Peyer's patch (tissue), 4 donors: ENCODE data around the gene MCRIP2.

Experiments
- CTCF ChIP-seq, 6 experiments: fragments of 450-650 bp in 4 of 6; fragments of 200-600 bp in 2 of 6; sonication (generic) in 1 of 6; IDR thresholded peaks; one replicate each; pipeline ENCODE4 v1.5.1; 2017 to 2019; ENCODE audit warnings: antibody characterized with exemption in 6 of 6, mild to moderate bottlenecking in 3 of 6, moderate library complexity in 1 of 6
- POLR2A ChIP-seq, 2 donors: fragments of 450-650 bp; IDR thresholded peaks; one replicate each; pipeline ENCODE4 v1.5.1; 2017; ENCODE audit warnings: antibody characterized with exemption in 2 of 2, mild to moderate bottlenecking in 2 of 2, moderate library complexity in 2 of 2

DNA sequence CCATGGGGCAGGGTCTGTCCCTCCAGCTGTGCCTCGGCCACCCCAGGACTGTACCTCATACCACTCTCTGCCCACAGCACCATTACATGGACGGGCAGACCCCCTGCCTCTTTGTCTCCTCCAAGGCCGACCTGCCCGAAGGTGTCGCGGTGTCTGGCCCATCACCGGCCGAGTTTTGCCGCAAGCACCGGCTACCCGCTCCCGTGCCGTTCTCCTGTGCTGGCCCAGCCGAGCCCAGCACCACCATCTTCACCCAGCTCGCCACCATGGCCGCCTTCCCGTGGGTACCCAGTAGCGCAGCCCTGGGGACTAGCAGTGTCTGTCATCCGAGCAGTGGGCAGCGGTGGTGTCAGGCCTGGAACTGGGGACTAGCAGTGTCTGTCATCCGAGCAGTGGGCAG, 31.2 kb downstream of the MCRIP2 start:
- TF ChIP-seq CTCF (IDR thresholded peaks at IDR 0.05), result no peak
- TF ChIP-seq POLR2A (IDR thresholded peaks at IDR 0.05), result no peak
